GM18508 (cell line): ENCODE results near the gene UBE2N.

Source experiments
- ATAC-seq: cut with Tn5 transposase; IDR thresholded peaks from one replicate; pipeline ENCODE4 v1.9.1; 2021; ENCODE audit warnings: moderate number of reproducible peaks; ENCODE audit not compliant: insufficient read depth, unreplicated experiment

Gene UBE2N, protein sequence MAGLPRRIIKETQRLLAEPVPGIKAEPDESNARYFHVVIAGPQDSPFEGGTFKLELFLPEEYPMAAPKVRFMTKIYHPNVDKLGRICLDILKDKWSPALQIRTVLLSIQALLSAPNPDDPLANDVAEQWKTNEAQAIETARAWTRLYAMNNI

DNA sequence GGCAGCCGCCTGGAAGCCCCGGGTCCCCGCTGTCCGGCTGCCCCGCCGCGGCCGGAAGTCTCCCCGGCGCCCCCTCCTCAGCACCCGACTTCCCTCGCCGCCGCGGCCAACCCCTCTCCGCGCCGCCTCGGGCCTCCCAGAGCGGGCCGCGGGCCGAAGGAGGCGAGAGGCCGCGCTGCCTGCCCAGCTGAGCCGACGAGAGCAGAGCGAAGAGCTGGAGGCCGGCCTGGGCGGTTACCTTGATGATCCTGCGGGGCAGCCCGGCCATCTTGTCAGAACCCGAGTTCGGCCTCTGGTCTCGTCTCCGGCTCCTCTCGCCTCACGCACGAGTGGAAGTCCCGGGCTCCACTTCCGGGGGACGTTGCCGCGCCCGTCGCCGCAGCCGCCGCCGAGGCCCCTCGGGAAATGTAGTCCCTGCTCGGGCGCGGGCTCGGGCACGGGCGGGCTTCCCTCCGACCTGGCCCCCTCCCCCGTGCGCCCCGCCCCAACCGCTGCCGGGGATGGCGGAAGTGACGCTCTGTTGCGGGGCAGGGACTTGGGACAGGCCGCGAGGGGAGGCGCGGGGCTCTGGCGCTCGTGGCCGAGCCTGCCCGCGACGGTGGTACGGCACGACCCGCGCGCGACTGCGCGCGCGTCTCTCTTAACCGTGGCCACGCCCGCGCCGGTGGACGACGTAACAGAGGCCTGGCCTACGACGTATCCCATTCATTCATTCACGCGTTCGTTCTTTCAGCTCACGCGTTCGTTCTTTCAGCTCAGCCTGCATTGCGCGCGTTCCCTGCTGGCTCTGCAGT, at the start of gene UBE2N:
Gene UBE2N (minus strand): TSS at position 331 of the 794 bp plus-strand sequence. CDS start 63 bp downstream, at position 268.
- ATAC-seq: peak; percentile 47

DNA sequence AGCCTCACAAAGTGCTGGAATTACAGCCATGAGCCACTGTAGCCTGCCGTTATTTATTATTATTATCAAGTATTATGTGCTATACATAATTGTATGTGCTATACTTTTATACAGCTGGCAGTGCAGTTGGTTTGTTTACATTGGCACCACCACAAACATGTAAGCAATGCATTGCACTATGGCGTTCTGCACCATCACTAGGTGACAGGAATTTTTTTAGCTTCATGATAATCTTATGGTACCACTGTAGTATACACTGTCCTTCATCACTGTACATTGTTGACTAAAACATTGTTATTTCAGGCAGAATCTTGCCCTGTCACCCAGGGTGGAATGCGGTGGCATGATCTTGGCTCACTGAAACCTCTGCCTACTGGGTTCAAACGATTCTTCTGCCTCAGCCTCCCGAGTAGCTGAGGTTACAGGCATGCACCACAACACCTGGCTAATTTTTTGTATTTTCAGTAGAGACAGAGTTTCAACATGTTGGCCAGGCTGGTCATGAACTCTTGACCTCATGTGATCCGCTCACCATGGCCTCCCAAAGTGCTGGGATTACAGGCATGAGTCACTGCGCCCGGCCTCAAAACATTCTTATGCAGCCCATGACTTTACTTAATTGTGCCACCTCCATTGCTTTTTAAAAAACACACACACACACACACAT, 42.7 kb upstream of the UBE2N start:
- no peak for ATAC-seq

- no peak for ATAC-seq
Measured at GRCh38 chr12:93483151-93483807, 41.5 kb upstream of the UBE2N start.

- no peak for ATAC-seq
Measured at GRCh38 chr12:93482721-93483120, 41.0 kb upstream of the UBE2N start.

GRCh38 chr12:93476555-93476954, 34.8 kb upstream of the UBE2N start:
- ATAC-seq: no peak

DNA sequence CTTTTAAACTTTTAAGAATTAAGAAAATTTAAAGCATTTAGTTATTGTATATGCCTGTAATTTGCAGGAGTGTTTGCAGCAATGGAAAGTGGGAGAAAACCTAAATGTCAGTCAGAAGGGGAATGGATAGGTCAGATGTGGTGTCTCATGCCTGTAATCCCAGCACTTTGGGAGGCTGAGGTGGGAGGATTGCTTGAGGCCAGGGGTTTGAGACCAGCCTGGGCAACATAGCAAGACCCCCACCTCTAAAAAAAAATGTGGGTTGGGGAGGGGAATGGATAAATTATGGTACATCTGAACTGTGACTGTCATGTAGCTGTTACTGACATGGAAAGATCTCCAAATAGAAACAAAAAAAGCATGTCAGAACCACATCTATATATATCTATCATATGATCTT, 27.6 kb upstream of the UBE2N start:
- no peak for ATAC-seq

- ATAC-seq: peak; percentile 11
Measured at GRCh38 chr12:93468008-93468371, 26.2 kb upstream of the UBE2N start.

GRCh38 chr12:93467351-93468007, 25.7 kb upstream of the UBE2N start, which contains the start of gene MRPL42:
Gene MRPL42, plus strand, starts transcription at chr12:93467514. Its CDS starts 1,772 bp downstream, at chr12:93469286.
- ATAC-seq: peak; percentile 73

GRCh38 chr12:93466625-93467350, 25.0 kb upstream of the UBE2N start:
- ATAC-seq: no peak

DNA sequence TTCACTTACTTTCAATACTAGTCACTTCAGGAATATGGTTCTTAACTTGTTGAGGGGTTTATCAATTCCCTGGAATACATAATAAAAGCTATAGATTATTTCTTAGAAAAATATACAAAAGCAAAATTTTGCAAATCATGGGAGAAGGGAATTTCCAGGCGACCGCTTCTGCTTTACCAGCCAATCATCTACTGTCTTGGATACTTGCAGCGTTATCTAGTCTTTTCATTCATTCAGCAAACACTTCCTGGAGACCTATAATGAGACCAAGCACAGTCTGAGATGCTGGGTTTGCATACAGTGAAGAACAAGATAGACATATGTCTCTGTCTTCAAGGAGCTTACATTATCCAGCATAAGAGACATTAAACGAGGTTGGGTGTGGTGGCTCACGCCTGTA, 24.1 kb upstream of the UBE2N start:
- ATAC-seq: no peak

DNA sequence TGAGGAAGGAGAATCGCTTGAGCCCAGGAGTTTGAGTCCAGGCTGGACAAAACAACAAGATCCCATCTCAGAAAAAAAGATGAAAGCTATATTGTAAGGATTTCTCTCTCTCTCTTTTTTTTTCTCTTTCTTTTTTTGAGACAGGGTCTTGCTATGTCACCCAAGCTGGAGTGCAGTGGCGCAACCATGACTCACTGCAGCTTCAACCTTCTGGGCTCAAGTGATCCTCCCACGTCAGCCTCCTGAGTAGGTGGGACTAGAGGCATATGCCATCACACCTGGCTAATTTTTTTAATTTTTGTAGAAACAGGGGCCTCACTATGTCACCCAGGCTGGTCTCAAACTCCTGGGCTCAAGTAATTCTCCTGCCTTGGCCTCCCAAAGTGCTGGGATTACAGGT, 19.8 kb upstream of the UBE2N start:
- no peak for ATAC-seq

DNA sequence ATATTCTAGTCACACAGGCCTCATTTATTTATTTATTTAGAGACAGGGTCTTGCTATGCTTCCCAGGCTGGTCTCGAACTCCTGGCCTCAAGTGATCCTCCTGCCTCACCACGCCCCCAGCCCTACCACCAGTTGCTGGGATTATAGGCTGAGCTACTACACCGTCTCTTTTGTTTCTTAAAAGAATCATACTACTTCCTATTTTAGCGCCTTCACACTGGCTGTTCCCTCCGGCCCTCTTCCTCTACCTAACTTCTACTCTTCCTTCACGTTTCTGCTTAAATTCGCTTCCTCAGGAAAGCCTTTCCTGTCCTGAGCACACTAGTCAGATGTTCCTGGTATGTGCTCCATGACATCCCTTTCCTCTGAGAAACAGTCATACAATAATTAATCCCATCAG, 19.2 kb upstream of the UBE2N start:
- no peak for ATAC-seq

- no peak for ATAC-seq
Measured at GRCh38 chr12:93460003-93460402, 18.3 kb upstream of the UBE2N start.

GRCh38 chr12:93459097-93459496, 17.4 kb upstream of the UBE2N start:
- ATAC-seq: no peak

GRCh38 chr12:93456077-93456476, 14.3 kb upstream of the UBE2N start:
- ATAC-seq: no peak

DNA sequence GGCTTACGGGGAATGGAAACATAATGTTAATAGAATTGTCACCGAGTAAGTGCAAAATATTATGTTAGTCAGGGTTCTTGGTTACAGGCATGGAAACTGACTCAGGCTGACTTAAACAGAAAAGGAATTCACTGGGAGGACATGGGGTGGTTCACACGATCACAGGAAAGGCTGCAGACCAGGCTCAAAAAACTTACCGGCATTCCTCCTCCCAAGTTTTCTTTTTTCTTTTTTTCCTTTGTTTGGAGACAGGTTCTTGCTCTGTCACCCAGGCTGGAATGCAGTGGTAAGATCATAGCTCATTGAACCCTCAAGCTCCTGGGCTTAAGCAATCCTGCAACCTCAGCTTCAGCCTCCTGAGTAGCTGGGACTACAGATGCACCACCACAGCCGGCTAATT, 11.9 kb upstream of the UBE2N start:
- ATAC-seq: no peak

DNA sequence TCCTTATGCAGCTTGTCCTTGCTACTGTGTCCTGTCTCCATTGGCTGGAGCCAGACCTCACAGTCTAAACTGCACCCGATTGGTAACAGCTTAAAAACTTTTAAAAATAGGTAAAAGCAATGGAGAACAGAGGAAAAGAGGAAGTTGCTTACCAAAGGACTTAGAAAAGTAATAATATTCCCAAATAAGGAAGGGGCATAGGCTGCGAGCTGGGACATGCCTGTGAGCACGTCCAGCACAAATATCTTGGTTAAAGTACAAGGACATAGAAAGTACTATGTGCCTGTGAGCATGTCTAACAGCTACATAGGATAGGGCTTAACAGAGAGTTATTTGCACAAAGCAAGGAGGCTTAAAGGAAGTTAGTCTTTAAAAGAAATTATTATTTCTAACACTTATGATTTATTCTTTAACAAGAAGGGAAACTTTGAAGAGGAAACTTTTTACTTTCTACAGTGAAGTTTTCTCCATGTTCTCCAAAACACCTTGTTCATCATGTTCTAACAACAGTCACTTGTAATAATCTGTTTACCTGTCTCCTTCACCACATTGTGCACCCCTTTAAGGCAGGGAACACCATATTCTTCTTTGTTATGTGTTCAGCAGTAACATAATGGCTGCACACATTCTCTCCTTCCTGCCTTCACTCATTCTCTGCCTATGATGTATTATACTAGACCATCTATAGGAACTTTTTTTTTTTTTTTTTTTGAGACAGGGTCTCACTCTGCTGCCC, 9.8 kb upstream of the UBE2N start:
- ATAC-seq: no peak

GRCh38 chr12:93449277-93449676, 7.5 kb upstream of the UBE2N start:
- ATAC-seq: no peak

- no peak for ATAC-seq
Measured at GRCh38 chr12:93448796-93449195, 7.0 kb upstream of the UBE2N start.
